ENCODE results near the gene ACER3.
"Not testable (repeated sequence)": the region's sequence is repeated elsewhere in the genome, so short reads cannot be mapped to it uniquely, and the experiment has no call there.

ACER3 gene

GRCh38 chr11:76944225-76944624 is 83.5 kb downstream of the ACER3 start:
- no peak for DNase-seq

DNA sequence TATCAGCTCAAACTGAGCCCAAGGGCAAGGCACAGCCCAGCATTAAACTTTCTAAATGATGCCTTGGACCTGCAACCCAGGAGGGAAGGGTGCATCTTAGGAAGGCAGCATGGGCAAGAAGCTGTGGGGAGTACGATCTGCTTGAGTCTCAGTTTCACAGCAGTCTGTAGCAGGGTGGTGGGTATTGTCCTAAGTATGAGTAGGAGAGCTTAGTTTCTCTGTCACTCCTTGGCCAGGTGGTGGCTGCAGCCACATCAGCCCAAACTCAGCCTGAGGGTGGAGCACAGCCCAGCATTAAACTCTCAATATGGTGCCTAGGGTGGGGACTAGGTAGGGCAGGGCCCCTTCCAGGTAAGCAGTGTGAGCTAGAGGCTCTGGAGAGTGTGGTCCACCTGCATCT is 85.5 kb downstream of the ACER3 start:
- no peak for DNase-seq

DNA sequence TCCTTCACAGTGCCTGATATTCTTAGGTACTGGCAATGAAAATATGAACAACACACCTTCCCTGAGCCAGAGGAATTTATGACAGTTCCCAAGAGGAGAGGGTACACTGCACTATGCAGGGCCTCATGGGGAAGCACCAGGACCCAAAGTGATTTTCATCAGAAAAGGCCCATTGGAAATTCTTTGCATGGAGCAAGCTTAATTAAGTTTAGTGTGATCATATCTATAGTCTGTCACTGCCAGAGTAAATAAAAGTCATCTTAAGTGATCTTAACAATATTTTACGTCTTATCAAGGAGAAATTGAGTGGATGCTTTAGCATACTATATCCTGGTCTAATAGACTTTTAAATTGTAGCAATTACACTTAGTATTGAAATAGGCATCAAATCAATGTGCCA is 86.5 kb downstream of the ACER3 start:
- DNase-seq = no peak

GRCh38 chr11:76947800-76948199 is 87.1 kb downstream of the ACER3 start:
- DNase-seq = no peak

DNA sequence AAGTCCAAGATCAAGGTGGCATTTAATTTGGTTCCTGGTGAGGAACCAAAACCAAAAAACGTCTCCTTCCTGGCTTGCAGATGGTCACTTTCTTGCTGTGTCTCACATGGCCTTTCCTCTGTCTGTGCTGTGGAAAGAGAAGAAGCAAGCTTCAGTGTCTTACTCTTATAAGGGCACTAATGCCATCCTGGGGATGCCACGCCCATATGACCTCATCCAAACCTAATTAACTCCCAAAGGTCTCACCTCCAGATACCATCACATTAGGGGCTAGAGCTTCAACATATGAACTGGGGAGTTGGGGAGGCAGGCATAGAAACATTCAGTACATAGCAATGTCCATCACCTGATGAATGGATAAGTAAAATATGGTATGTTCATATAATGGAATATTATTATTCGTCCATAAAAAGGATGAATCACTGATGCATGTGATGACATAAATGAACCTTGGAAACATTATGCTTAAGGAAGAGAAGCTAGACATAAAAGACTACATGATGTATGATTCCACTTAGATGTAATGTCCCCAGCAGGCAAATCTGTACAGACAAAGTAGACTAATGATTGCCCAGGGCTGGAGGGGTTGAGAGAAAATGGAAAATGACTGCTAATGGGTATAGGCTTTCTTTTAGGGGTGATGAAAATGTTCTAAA is 94.9 kb downstream of the ACER3 start:
- DNase-seq = no peak

DNA sequence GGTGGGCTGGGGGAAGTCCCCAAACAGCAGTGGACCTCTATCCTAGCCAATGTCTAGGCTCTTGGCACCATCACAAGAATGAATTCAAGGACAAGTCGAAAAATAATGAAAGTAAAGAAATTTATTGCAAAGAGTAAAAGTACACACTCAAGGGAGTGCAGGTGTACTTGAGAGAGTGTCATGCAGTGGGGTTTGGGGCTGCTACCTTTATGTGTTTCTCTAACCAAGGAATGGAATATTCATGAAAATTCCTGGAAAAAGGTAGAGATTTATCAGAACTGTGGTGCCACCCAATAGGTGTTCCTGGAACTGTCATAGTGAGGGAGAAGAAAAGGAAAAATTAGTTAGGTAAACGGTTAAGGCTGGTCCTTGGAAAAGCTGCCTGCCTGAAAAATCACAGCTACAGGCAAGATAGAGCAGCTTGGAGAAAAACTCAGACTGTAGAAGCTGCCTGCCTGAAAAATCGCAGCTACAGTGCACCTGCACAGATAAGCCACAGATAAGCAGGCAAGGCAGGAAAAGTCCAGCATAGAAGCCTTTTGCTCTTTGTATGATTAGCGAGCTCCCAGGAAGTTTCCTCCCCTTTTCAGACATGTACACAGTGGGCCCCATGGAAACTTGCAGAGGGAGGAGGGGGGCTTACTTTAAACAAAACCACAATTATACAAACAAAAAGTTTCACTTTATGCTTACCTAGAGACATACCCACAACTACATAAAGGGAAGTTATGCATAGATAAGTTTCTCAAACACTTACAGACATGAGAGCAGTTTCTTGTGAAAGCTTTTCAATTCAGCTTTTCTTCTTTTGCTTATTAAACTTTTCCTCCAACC is 102.1 kb downstream of the ACER3 start:
- no peak for DNase-seq

- DNase-seq = not testable (repeated sequence)
Observed at GRCh38 chr11:76963417-76964168, 102.9 kb downstream of the ACER3 start.

GRCh38 chr11:76972051-76972450 is 111.3 kb downstream of the ACER3 start:
- DNase-seq = no peak

DNA sequence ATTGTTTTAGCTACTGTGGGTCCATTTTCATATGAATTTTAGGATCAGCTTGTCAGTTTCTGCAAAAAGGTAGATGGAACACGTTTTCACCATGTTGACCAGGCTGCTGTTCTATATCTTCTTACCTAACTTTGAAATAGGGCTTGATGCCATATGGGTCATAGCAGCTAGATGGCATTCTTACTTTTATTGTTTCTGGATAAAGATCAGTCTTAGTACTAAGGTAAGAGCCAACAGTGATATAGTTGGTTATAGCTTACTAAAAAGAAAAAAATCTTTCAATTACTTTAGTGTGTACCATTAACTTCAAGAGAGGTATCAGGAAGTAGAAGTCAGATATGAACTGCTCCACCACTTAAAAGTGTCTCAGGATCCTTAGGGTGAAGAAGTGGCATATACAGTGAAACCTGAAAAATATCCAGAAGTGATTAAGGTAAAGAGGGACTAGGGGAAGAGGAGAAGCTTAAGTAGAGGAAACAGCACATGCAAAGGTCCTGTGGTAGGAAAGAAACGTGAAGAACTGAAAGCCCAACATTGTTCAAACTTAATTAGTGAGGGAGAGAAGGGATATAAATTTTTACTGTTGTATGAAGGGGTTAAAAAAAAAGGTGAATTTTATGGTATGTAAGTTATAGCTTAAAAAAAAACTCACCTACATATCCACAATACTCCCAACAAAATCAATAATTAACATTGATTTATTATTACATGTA is 113.6 kb downstream of the ACER3 start:
- no peak for DNase-seq

DNA sequence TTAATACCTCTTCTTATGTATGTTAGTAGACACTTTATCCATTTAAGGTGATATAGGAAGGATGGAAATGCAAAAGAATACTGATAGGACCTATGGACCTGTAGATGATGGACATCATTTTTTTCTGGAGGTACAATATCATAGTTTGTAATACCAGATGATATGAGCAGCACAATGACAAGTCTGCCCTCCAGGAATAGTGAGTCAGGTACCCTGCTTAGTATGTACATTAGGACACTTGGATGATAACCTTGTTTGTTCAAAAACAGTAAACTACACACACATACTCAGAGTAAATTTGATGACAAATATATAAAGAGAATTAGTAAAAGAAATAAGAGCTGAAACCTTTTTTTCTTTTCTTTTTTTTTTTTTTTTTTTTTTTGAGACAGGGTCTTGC is 114.8 kb downstream of the ACER3 start:
- no peak for DNase-seq

GRCh38 chr11:76977791-76978190 is 117.1 kb downstream of the ACER3 start:
- DNase-seq = no peak

GRCh38 chr11:76978239-76978638 is 117.5 kb downstream of the ACER3 start:
- DNase-seq = no peak

DNA sequence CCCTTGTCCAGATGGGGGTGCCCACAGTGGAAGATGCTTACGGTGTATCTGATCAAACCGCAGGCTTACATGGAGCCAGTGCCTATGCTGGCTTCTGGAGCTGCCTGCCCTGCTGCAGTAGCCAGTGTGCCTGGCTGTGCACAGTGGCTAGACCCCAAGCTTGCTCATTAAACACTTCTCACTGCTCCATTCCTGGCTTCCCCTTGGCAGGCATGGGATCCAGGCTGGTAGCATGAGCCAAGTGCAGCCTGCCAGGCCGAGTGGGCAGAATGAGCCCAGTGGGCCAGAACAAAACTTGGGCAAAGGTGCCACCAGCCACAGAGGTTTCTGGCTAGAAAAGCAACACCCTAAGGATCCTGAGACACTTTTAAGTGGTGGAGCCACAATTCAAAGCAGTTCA is 118.1 kb downstream of the ACER3 start:
- DNase-seq = peak in 1 of 2 experiments; percentile 12

- no peak for DNase-seq
Observed at GRCh38 chr11:76980196-76980595, 119.5 kb downstream of the ACER3 start.

GRCh38 chr11:76984743-76985142 is 124.0 kb downstream of the ACER3 start:
- no peak for DNase-seq

- DNase-seq = no peak
Observed at GRCh38 chr11:76987203-76987602, 126.5 kb downstream of the ACER3 start.

GRCh38 chr11:76990628-76991027 is 129.9 kb downstream of the ACER3 start:
- DNase-seq = no peak

GRCh38 chr11:76995081-76995576 is 134.4 kb downstream of the ACER3 start:
- DNase-seq = no peak

- no peak for DNase-seq
Observed at GRCh38 chr11:76997512-76997911, 136.8 kb downstream of the ACER3 start.

DNA sequence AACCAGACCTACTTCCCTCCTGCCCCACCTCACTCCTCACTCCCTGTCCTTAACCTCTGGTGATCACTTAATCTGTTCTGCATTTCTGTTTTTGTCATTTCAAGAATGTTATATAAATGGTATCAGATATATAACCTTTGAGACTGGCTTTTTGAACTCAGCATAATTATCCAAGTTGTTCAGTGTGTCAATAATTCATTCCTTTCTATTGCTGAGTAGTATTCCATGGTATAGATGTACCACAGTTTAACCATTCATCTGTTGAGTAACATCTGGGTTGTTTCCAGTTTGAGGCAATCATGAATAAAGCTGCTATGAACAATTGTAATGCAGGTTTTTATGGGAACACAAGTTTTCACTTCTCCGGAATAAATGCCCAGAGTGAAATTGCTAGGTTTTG is 138.9 kb downstream of the ACER3 start:
- no peak for DNase-seq

GRCh38 chr11:77001613-77002012 is 140.9 kb downstream of the ACER3 start:
- no peak for DNase-seq

DNA sequence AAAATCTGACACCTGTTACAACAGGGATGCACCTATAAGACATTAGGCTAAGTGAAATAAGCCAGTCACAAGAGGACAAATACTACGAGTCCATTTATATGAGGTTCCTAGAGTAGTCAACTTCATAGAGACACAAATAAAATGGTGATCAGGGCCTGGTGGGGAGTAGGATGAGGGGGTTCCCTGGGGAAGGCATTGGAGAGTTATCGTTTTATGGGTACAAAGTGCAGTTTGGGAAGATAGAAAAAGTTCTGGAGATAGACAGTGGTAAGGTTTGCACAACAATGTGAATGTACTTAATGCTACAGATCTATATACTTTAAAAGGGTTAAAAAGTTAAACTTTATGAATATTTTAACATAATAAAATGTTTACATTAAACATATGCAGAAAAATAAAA is 142.1 kb downstream of the ACER3 start:
- DNase-seq = no peak

DNA sequence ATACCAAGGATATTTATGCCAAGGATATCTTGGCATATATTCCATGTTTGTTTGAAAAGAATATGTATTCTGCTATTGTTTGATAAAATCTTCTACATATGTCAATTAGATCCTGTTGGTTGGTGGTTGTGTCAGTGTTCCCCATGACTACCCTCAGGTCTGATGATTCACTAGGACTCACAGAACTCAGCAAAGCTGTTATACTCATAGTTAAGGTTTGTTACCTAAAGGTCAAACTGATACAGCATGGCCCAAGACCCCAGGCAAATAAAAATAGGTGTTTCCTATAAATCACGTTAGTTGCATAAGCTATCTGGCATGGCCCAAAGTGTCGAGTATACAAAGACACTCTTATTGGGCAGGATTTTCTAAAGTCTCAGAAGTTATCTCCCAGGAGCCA is 143.2 kb downstream of the ACER3 start:
- no peak for DNase-seq

All from cerebellar nuclear complex (tissue), 1 donor.